H1 (cell line): ENCODE measurements around the gene TNS2. TPM values are rescaled to one million over a fixed set of nuclear protein-coding genes. Genes with fewer than 3 reads are reported as not detected.
A peak's percentile ranks its signal among the peaks of the same experiment; 100 is the strongest.

ENCODE experiments used
- CTCF ChIA-PET: fragments of 300-600 bp; sonication (Branson Sonifier 250); formaldehyde crosslinking; loops from one replicate; lab custom pipeline; 2021; ENCODE audit not compliant: partially characterized antibody; lab: Charles Lee
- POLR2A ChIA-PET: fragments of 300-600 bp; sonication (Branson Sonifier 250); formaldehyde crosslinking; loops from one replicate; lab custom pipeline; 2021; ENCODE audit warnings: inconsistent platforms; ENCODE audit not compliant: partially characterized antibody; lab: Charles Lee
- DNase-seq, 2 experiments: peaks; one replicate each; pipeline versions ENCODE4 v3.0.0 to v3.0.0-alpha.2; 2010 to 2022; ENCODE audit warnings: low spot score in 2 of 2, low read depth in 1 of 2, mixed read lengths in 1 of 2
- FAIRE-seq: peaks from 2 replicates; lab custom pipeline; 2011; peaks lifted over from hg19 to GRCh38; lab: Jason Lieb, UNC
- H2AFZ ChIP-seq: 2 replicates; pipeline ENCODE4 v1.8.1; 2012; ENCODE audit warnings: low read length, inconsistent platforms
- H2AK5ac ChIP-seq: 2 replicates; pipeline ENCODE4 v1.6.1; 2013; ENCODE audit warnings: low read depth, low read length
- H2BK120ac ChIP-seq: replicated peaks from 2 replicates; pipeline ENCODE3; 2013; ENCODE audit warnings: low read depth, low read length, inconsistent platforms
- H2BK12ac ChIP-seq: 2 replicates; pipeline ENCODE4 v1.6.1; 2013; ENCODE audit warnings: low read depth, low read length
- H2BK15ac ChIP-seq: 2 replicates; pipeline ENCODE4 v1.6.1; 2013; ENCODE audit warnings: low read length
- H2BK20ac ChIP-seq: 2 replicates; pipeline ENCODE4 v1.6.1; 2013; ENCODE audit warnings: low read length
- H2BK5ac ChIP-seq: 2 replicates; pipeline ENCODE4 v1.6.1; 2013; ENCODE audit warnings: low read depth, low read length
- H3K14ac ChIP-seq: 2 replicates; pipeline ENCODE4 v1.6.1; 2013; ENCODE audit warnings: inconsistent platforms; ENCODE audit not compliant: insufficient read length
- H3K18ac ChIP-seq: 2 replicates; pipeline ENCODE4 v1.6.1; 2013; ENCODE audit warnings: low read length; ENCODE audit errors: extremely low read depth
- H3K23ac ChIP-seq: 2 replicates; pipeline ENCODE4 v1.6.1; 2013; ENCODE audit warnings: inconsistent platforms; ENCODE audit not compliant: insufficient read length
- H3K23me2 ChIP-seq: 2 replicates; pipeline ENCODE4 v1.6.1; 2013; ENCODE audit warnings: low read depth, low read length
- H3K27ac ChIP-seq: 2 replicates; pipeline ENCODE4 v1.6.1; 2011; ENCODE audit warnings: low read depth, low read length, inconsistent platforms
- H3K27me3 ChIP-seq, 4 experiments: replicated peaks in 1 of 4; 1 replicate in 1 of 4; 2 replicates in 3 of 4; pipeline versions ENCODE4 v1.6.1 to v1.8.1; 2011 to 2013; ENCODE audit warnings: low read length in 3 of 4, mild to moderate bottlenecking in 3 of 4, inconsistent platforms in 2 of 4, mixed read lengths in 2 of 4, moderate library complexity in 1 of 4; ENCODE audit not compliant: control insufficient read depth in 3 of 4, insufficient read depth in 3 of 4; ENCODE audit errors: extremely low read depth in 1 of 4
- H3K36me3 ChIP-seq, 4 experiments: 2 replicates each; pipeline versions ENCODE4 v1.6.1 to v1.8.1; 2011 to 2013; ENCODE audit warnings: mild to moderate bottlenecking in 4 of 4, low read length in 3 of 4, moderate library complexity in 2 of 4, control low read depth in 1 of 4, inconsistent platforms in 1 of 4; ENCODE audit not compliant: insufficient read depth in 4 of 4, control insufficient read depth in 2 of 4
- H3K4ac ChIP-seq: replicated peaks from 2 replicates; pipeline ENCODE3; 2013; ENCODE audit warnings: low read length, low read depth, mixed read lengths, inconsistent platforms; ENCODE audit not compliant: insufficient read length
- H3K4me1 ChIP-seq, 4 experiments: replicated peaks in 1 of 4; 1 replicate in 1 of 4; 2 replicates in 3 of 4; pipeline versions ENCODE4 v1.6.1 to v1.8.1; 2011 to 2013; ENCODE audit warnings: low read length in 3 of 4, inconsistent platforms in 2 of 4, mixed read lengths in 1 of 4; ENCODE audit not compliant: insufficient read depth in 4 of 4, control insufficient read depth in 3 of 4
- H3K4me2 ChIP-seq, 2 experiments: 2 replicates each; pipeline versions ENCODE4 v1.6.1 to v1.8.1; 2011 to 2013; ENCODE audit warnings: low read depth in 2 of 2, low read length in 2 of 2, control low read depth in 1 of 2, inconsistent platforms in 1 of 2, mild to moderate bottlenecking in 1 of 2; ENCODE audit not compliant: insufficient read depth in 1 of 2
- H3K4me3 ChIP-seq, 4 experiments: fragments of 200-600, 300-600 bp in 1 of 4; sonication (generic), shearing (Covaris generic), sonication (Bioruptor Twin) in 1 of 4; 2 replicates each; pipeline versions ENCODE4 v1.5.1 to v1.8.1; 2011 to 2016; ENCODE audit warnings: low read length in 4 of 4, low read depth in 3 of 4, control low read depth in 2 of 4, inconsistent platforms in 2 of 4, mild to moderate bottlenecking in 2 of 4, mixed read lengths in 1 of 4, moderate library complexity in 1 of 4; ENCODE audit not compliant: insufficient read depth in 2 of 4; ENCODE audit errors: extremely low read depth in 1 of 4
- H3K56ac ChIP-seq: replicated peaks from 2 replicates; pipeline ENCODE3; 2013; ENCODE audit warnings: low read depth, mild to moderate bottlenecking, mixed read lengths, low read length, inconsistent platforms; ENCODE audit not compliant: insufficient read length
- H3K79me1 ChIP-seq: 2 replicates; pipeline ENCODE4 v1.6.1; 2013; ENCODE audit warnings: low read depth, low read length, control low read depth
- H3K79me2 ChIP-seq, 2 experiments: 2 replicates each; pipeline versions ENCODE4 v1.6.1 to v1.8.1; 2012 to 2013; ENCODE audit warnings: low read length in 2 of 2, mild to moderate bottlenecking in 2 of 2, inconsistent platforms in 1 of 2; ENCODE audit not compliant: insufficient read depth in 2 of 2, control insufficient read depth in 1 of 2
- H3K9ac ChIP-seq, 4 experiments: replicated peaks in 1 of 4; 1 replicate in 1 of 4; 2 replicates in 3 of 4; pipeline versions ENCODE4 v1.6.1 to v1.8.1; 2011 to 2013; ENCODE audit warnings: low read depth in 3 of 4, low read length in 3 of 4, control low read depth in 2 of 4, mild to moderate bottlenecking in 2 of 4, moderate library complexity in 2 of 4, inconsistent platforms in 1 of 4; ENCODE audit errors: extremely low read depth in 1 of 4
- H3K9me3 ChIP-seq, 2 experiments: 2 replicates each; pipeline versions ENCODE4 v1.6.1 to v1.8.1; 2012 to 2013; ENCODE audit warnings: mild to moderate bottlenecking in 2 of 2, moderate library complexity in 2 of 2, control low read depth in 1 of 2, inconsistent platforms in 1 of 2, low read depth in 1 of 2, low read length in 1 of 2, mixed read lengths in 1 of 2; ENCODE audit not compliant: insufficient read depth in 2 of 2
- H4K20me1 ChIP-seq, 2 experiments: replicated peaks in 1 of 2; 2 replicates each; pipeline versions ENCODE3 to v1.8.1; 2011 to 2013; ENCODE audit warnings: inconsistent platforms in 2 of 2, low read length in 2 of 2, mild to moderate bottlenecking in 1 of 2; ENCODE audit not compliant: insufficient read depth in 2 of 2, control insufficient read depth in 1 of 2
- H4K5ac ChIP-seq: 2 replicates; pipeline ENCODE4 v1.6.1; 2013; ENCODE audit warnings: low read length, low read depth, mixed read lengths, inconsistent platforms; ENCODE audit not compliant: insufficient read length
- H4K8ac ChIP-seq: 2 replicates; pipeline ENCODE4 v1.8.0; 2013; ENCODE audit warnings: mild to moderate bottlenecking, moderate library complexity, low read length, inconsistent platforms; ENCODE audit not compliant: insufficient read depth; ENCODE audit errors: extremely low read depth
- H4K91ac ChIP-seq: replicated peaks from 2 replicates; pipeline ENCODE3; 2013; ENCODE audit warnings: low read length, mixed read lengths, inconsistent platforms; ENCODE audit not compliant: insufficient read length
- BRCA1 ChIP-seq: IDR thresholded peaks from 2 replicates; pipeline ENCODE4 v1.6.1; 2012; ENCODE audit warnings: low read depth, low read length, improper control_type of control experiment
- EGR1 ChIP-seq: IDR thresholded peaks from 2 replicates; pipeline ENCODE4 v1.6.1; 2011; ENCODE audit warnings: low read depth, low read length, borderline replicate concordance
- GABPA ChIP-seq: IDR thresholded peaks from 2 replicates; pipeline ENCODE4 v1.6.1; 2011; ENCODE audit warnings: mild to moderate bottlenecking, low read length, moderate library complexity, borderline replicate concordance; ENCODE audit not compliant: insufficient read depth
- JUND ChIP-seq: IDR thresholded peaks from 2 replicates; pipeline ENCODE4 v1.6.1; 2011; ENCODE audit warnings: mild to moderate bottlenecking, improper control_type of control experiment, low read length
- MAX ChIP-seq: IDR thresholded peaks from 2 replicates; pipeline ENCODE4 v1.6.1; 2012; ENCODE audit warnings: inconsistent platforms
- PHF8 ChIP-seq: fragments of 200-600 bp; sonication (generic); conservative IDR thresholded peaks from 2 replicates; pipeline ENCODE4 v1.7.1; 2012; ENCODE audit warnings: low read depth, mild to moderate bottlenecking, inconsistent platforms, low read length, moderate library complexity
- RAD21 ChIP-seq, 2 experiments: IDR thresholded peaks in 1 of 2; conservative IDR thresholded peaks in 1 of 2; 2 replicates each; pipeline ENCODE4 v1.6.1; 2011; ENCODE audit warnings: low read depth in 2 of 2, low read length in 2 of 2, improper control_type of control experiment in 1 of 2, inconsistent platforms in 1 of 2, mild to moderate bottlenecking in 1 of 2, moderate library complexity in 1 of 2
- SAP30 ChIP-seq: fragments of 300-600 bp; sonication (generic); IDR thresholded peaks from 2 replicates; pipeline ENCODE4 v1.7.1; 2012; ENCODE audit warnings: low read length, moderate library complexity, mild to moderate bottlenecking, inconsistent platforms; ENCODE audit not compliant: insufficient read depth, insufficient replicate concordance
- SUZ12 ChIP-seq: fragments of 200-600 bp; sonication (generic); IDR thresholded peaks from 2 replicates; pipeline ENCODE4 v1.6.1; 2012; ENCODE audit warnings: mild to moderate bottlenecking, inconsistent platforms, low read length, moderate library complexity, mixed read lengths
- TAF1 ChIP-seq: IDR thresholded peaks from 2 replicates; pipeline ENCODE4 v1.6.1; 2011; ENCODE audit warnings: mild to moderate bottlenecking, low read depth, low read length
- WGBS, 2 experiments: shearing (Covaris generic) in 1 of 2; methylation state at CpG; one replicate each; pipeline versions ENCODE4 v1.1.6 to v1.1.7; 2013 to 2015; ENCODE audit warnings: low lambda C conversion rate in 2 of 2, mixed read lengths in 2 of 2, inconsistent platforms in 1 of 2, low coverage in 1 of 2, missing lambda C conversion rate in 1 of 2; ENCODE audit not compliant: insufficient replicate concordance in 2 of 2, insufficient coverage in 1 of 2, insufficient read length in 1 of 2; ENCODE audit errors: extremely low coverage in 1 of 2, missing lambda C conversion rate in 1 of 2; 5-methylcytosine and 5-hydroxymethylcytosine counted together
- polyA plus RNA-seq, 7 experiments: library from polyadenylated mRNA; depleted of rRNA in 3 of 7; stranded (reverse) in 5 of 7; unstranded in 2 of 7; fragments of >200 nt in 5 of 7; fragments of 200-250 nt in 2 of 7; gene quantifications; 1 replicate in 5 of 7; 2 replicates in 1 of 7; 4 replicates in 1 of 7; pipeline versions ENCODE4 v1.2.1 to v1.2.3, GENCODE V29; 2011 to 2013; ENCODE audit warnings: missing spikeins in 2 of 7, mixed read lengths in 2 of 7
- total RNA-seq: library from RNA; stranded (reverse); fragmentation: NEBNext Ultra II Directional; extraction: Animal tissue kit (Norgen Biotek cat#: 25700); gene quantifications from 2 replicates; pipeline ENCODE4 v1.2.1, GENCODE V29; 2021

The TNS2 gene
- total and polyA plus RNA-seq, 2 of the 8 experiments (the other 6 are each of a cell fraction or from before 2014, with no cell fraction given) = 2.8 to 4.7 TPM

GRCh38 chr12:53005215-53005985 lies 44.5 kb upstream of the TNS2 start:
- no peak overlapping the region for H3K4ac ChIP-seq
- peak overlapping the region; percentile 84 for H4K91ac ChIP-seq
- H3K23me2 ChIP-seq = peaks cover 10% of the 10 kb centered on the region; the same call in 1 of the 2 replicates
- H3K79me1 ChIP-seq = no peaks in the 10 kb centered on the region
- peak overlapping the region; percentile 72; the same call in 1 of the 2 replicates for H3K27ac ChIP-seq
- peak overlapping the region; percentile 46 for H3K56ac ChIP-seq
- H2BK20ac ChIP-seq = no peak overlapping the region
- peak overlapping the region; percentile 92 for H4K5ac ChIP-seq
- peaks cover 0 to 12% (median 6%) of the 10 kb centered on the region in 4 experiments; a peak in 4 of 7 replicates for H3K4me1 ChIP-seq
- H4K8ac ChIP-seq = peak overlapping the region; percentile 83
- DNase-seq = peak in 1 of 2 experiments; percentile 54
- CTCF ChIA-PET = interaction anchor here (0.7 to 1.4 kb wide), 4 partner anchors 9 to 206 kb away, joined by 3 to 4 read pairs (median 3); no protein-coding TSS in a partner anchor
- no peak overlapping the region for H2BK12ac ChIP-seq
- peak overlapping the region; percentile 71 to 79 for H3K4me2 ChIP-seq
- H3K23ac ChIP-seq = no peak overlapping the region
- H2BK5ac ChIP-seq = peak overlapping the region; percentile 67; the same call in 1 of the 2 replicates
- H2AK5ac ChIP-seq = no peak overlapping the region
- FAIRE-seq = no peak
- no peak overlapping the region for H2BK120ac ChIP-seq
- peaks cover 0 to 17% (median 1%) of the 10 kb centered on the region in 4 experiments; a peak in 2 of 8 replicates for H3K36me3 ChIP-seq
- peaks cover 34 to 43% of the 10 kb centered on the region in 2 experiments for H3K79me2 ChIP-seq
- 11% methylated on average over 28 of the region's 28 CpGs; no CpG with 5 or more reads in 1 of the 2 experiments for WGBS, 2 experiments
- POLR2A ChIA-PET = interaction anchor here (0.6 to 15.4 kb wide), 36 partner anchors 11 to 983 kb away, joined by 3 to 711 read pairs (median 4); partner anchors contain the start of genes CSAD, IGFBP6, KRT18 and KRT8
- H3K4me3 ChIP-seq = peak overlapping the region; percentile 73 to 88 (median 82)
- no peak overlapping the region for H3K14ac ChIP-seq
- H3K27me3 ChIP-seq = no peaks in the 10 kb centered on the region
- H2AFZ ChIP-seq = no peak overlapping the region
- no peaks in the 10 kb centered on the region for H3K9me3 ChIP-seq
- no peak overlapping the region; the same call in 1 of the 2 replicates for H2BK15ac ChIP-seq
- peaks cover 7 to 10% of the 10 kb centered on the region in 2 experiments for H4K20me1 ChIP-seq
- peak overlapping the region; percentile 19; the same call in 1 of the 2 replicates for H3K18ac ChIP-seq
- peak overlapping the region; percentile 60 to 100 (median 84) for H3K9ac ChIP-seq
- TF ChIP-seq JUND = no peak
- peak; percentile 26 for TF ChIP-seq SAP30
- TF ChIP-seq BRCA1 = no peak
- no peak for TF ChIP-seq MAX
- no peak for TF ChIP-seq RAD21 (IDR thresholded peaks at IDR 0.05 in 1 of 2, conservative IDR thresholded peaks at IDR 0.05 in 1 of 2; ENCODE audit: low read depth in 2 of 2, low read length in 2 of 2)
- no peak for TF ChIP-seq EGR1
- no peak for TF ChIP-seq GABPA
- TF ChIP-seq SUZ12 = no peak
- TF ChIP-seq TAF1 = 0 out of 2 replicates have a peak, but pooled peaks have one; percentile 2
- no peak; the same call in 1 of the 2 replicates for TF ChIP-seq PHF8
